H9 (cell line): ENCODE results near the gene IRAK1. TPM values are rescaled to one million over a fixed set of nuclear protein-coding genes. Genes with fewer than 3 reads are reported as not detected.

Source experiments
- DNase-seq: peaks from one replicate; pipeline ENCODE4 v3.0.0-alpha.2; 2017
- H2AFZ ChIP-seq: one replicate; pipeline ENCODE4 v1.6.1; 2013; ENCODE audit warnings: mild to moderate bottlenecking, low read length, control low read depth, moderate library complexity
- H2AK5ac ChIP-seq: 2 replicates; pipeline ENCODE4 v1.6.1; 2013; ENCODE audit warnings: low read length, control low read depth, mixed read lengths; ENCODE audit not compliant: insufficient read length
- H2BK120ac ChIP-seq: one replicate; pipeline ENCODE4 v1.6.1; 2013; ENCODE audit warnings: low read depth, mild to moderate bottlenecking, low read length, control low read depth, inconsistent platforms; ENCODE audit not compliant: poor library complexity, severe bottlenecking
- H2BK12ac ChIP-seq: 2 replicates; pipeline ENCODE4 v1.6.1; 2013; ENCODE audit warnings: low read length, control low read depth, mixed read lengths, low read depth; ENCODE audit not compliant: insufficient read length
- H2BK15ac ChIP-seq: 2 replicates; pipeline ENCODE4 v1.6.1; 2013; ENCODE audit warnings: low read depth, low read length, control low read depth
- H2BK20ac ChIP-seq: one replicate; pipeline ENCODE4 v1.6.1; 2013; ENCODE audit warnings: low read depth, mild to moderate bottlenecking, low read length, control low read depth, inconsistent platforms; ENCODE audit not compliant: poor library complexity, severe bottlenecking
- H2BK5ac ChIP-seq: 2 replicates; pipeline ENCODE4 v1.6.1; 2013; ENCODE audit warnings: low read length, control low read depth, mixed read lengths; ENCODE audit not compliant: insufficient read length
- H3K14ac ChIP-seq: 2 replicates; pipeline ENCODE4 v1.6.1; 2013; ENCODE audit warnings: low read length, control low read depth; ENCODE audit not compliant: insufficient read depth
- H3K18ac ChIP-seq: 2 replicates; pipeline ENCODE4 v1.6.1; 2013; ENCODE audit warnings: low read depth, mild to moderate bottlenecking, mixed read lengths, low read length, control low read depth; ENCODE audit not compliant: insufficient read length
- H3K23ac ChIP-seq: 2 replicates; pipeline ENCODE4 v1.6.1; 2013; ENCODE audit warnings: low read length, control low read depth, mixed read lengths, low read depth; ENCODE audit not compliant: insufficient read length
- H3K23me2 ChIP-seq: 2 replicates; pipeline ENCODE4 v1.6.1; 2013; ENCODE audit warnings: low read depth, mild to moderate bottlenecking, mixed read lengths, low read length, control low read depth; ENCODE audit not compliant: insufficient read length, poor library complexity, severe bottlenecking
- H3K27ac ChIP-seq: 2 replicates; pipeline ENCODE4 v1.5.1; 2013; ENCODE audit warnings: low read length, control low read depth, mixed read lengths, low read depth; ENCODE audit not compliant: insufficient read length
- H3K27me3 ChIP-seq: 2 replicates; pipeline ENCODE4 v1.6.1; 2013; ENCODE audit warnings: low read length, control low read depth, inconsistent platforms; ENCODE audit not compliant: insufficient read depth
- H3K4ac ChIP-seq: 2 replicates; pipeline ENCODE4 v1.6.1; 2013; ENCODE audit warnings: low read depth, mild to moderate bottlenecking, control low read depth, inconsistent platforms, low read length, moderate library complexity
- H3K4me1 ChIP-seq: 2 replicates; pipeline ENCODE4 v1.6.1; 2013; ENCODE audit warnings: low read length, control low read depth, inconsistent platforms; ENCODE audit not compliant: insufficient read depth
- H3K4me2 ChIP-seq: 2 replicates; pipeline ENCODE4 v1.6.1; 2013; ENCODE audit warnings: low read length, control low read depth, mixed read lengths; ENCODE audit not compliant: insufficient read length, insufficient read depth
- H3K56ac ChIP-seq: 2 replicates; pipeline ENCODE4 v1.6.1; 2013; ENCODE audit warnings: low read depth, mild to moderate bottlenecking, mixed read lengths, low read length, control low read depth; ENCODE audit not compliant: insufficient read length
- H3K79me1 ChIP-seq: 2 replicates; pipeline ENCODE4 v1.6.1; 2013; ENCODE audit warnings: low read depth, mild to moderate bottlenecking, moderate library complexity, low read length, control low read depth, inconsistent platforms; ENCODE audit not compliant: insufficient read depth, poor library complexity, severe bottlenecking
- H3K79me2 ChIP-seq: 2 replicates; pipeline ENCODE4 v1.6.1; 2013; ENCODE audit warnings: low read length, control low read depth, inconsistent platforms; ENCODE audit not compliant: insufficient read depth
- H3K9ac ChIP-seq: 2 replicates; pipeline ENCODE4 v1.6.1; 2013; ENCODE audit warnings: low read length, control low read depth, mixed read lengths; ENCODE audit not compliant: insufficient read length; ENCODE audit errors: extremely low read depth
- H3K9me3 ChIP-seq: one replicate; pipeline ENCODE4 v1.6.1; 2013; ENCODE audit warnings: low read depth, low read length, inconsistent platforms; ENCODE audit not compliant: control insufficient read depth
- H3T11ph ChIP-seq: one replicate; pipeline ENCODE4 v1.6.1; 2013; ENCODE audit warnings: mild to moderate bottlenecking, low read length, control low read depth, inconsistent platforms
- H4K20me1 ChIP-seq: one replicate; pipeline ENCODE4 v1.6.1; 2013; ENCODE audit not compliant: control insufficient read depth, insufficient read length, insufficient read depth
- H4K5ac ChIP-seq: 2 replicates; pipeline ENCODE4 v1.6.1; 2013; ENCODE audit warnings: low read depth, mild to moderate bottlenecking, mixed read lengths, low read length, control low read depth; ENCODE audit not compliant: insufficient read length
- H4K8ac ChIP-seq: replicated peaks from 2 replicates; pipeline ENCODE4 v1.6.1; 2013; ENCODE audit warnings: low read length, control low read depth, mixed read lengths, low read depth; ENCODE audit not compliant: insufficient read length
- H4K91ac ChIP-seq: 2 replicates; pipeline ENCODE4 v1.6.1; 2013; ENCODE audit warnings: low read depth, mild to moderate bottlenecking, moderate library complexity, mixed read lengths, low read length, control low read depth; ENCODE audit not compliant: insufficient read length
- H3K27ac Mint-ChIP-seq, 3 experiments: 2 replicates in 2 of 3; 3 replicates in 1 of 3; pipeline ENCODE4 v1.8.0; 2020 to 2021; ENCODE audit warnings: mixed read lengths in 3 of 3, mild to moderate bottlenecking in 1 of 3, moderate library complexity in 1 of 3
- H3K27me3 Mint-ChIP-seq: 2 replicates; pipeline ENCODE4 v1.8.0; 2021; ENCODE audit warnings: low read depth, mild to moderate bottlenecking, moderate library complexity, mixed read lengths
- H3K36me3 Mint-ChIP-seq, 3 experiments: 2 replicates in 2 of 3; 3 replicates in 1 of 3; pipeline ENCODE4 v1.8.0; 2020 to 2021; ENCODE audit warnings: low read depth in 3 of 3, mixed read lengths in 3 of 3; ENCODE audit not compliant: insufficient read depth in 1 of 3
- H3K4me1 Mint-ChIP-seq, 2 experiments: 2 replicates each; pipeline ENCODE4 v1.8.0; 2020; ENCODE audit warnings: mixed read lengths in 2 of 2
- H3K4me3 Mint-ChIP-seq, 2 experiments: 2 replicates in 1 of 2; 3 replicates in 1 of 2; pipeline ENCODE4 v1.8.0; 2020 to 2021; ENCODE audit warnings: mild to moderate bottlenecking in 2 of 2, mixed read lengths in 2 of 2, moderate library complexity in 1 of 2
- H3K9me3 Mint-ChIP-seq, 2 experiments: 2 replicates in 1 of 2; 3 replicates in 1 of 2; pipeline ENCODE4 v1.8.0; 2020; ENCODE audit warnings: mild to moderate bottlenecking in 2 of 2, mixed read lengths in 2 of 2, moderate library complexity in 1 of 2
- CTCF ChIP-seq: fragments of 200-600 bp; sonication (generic); conservative IDR thresholded peaks from 3 replicates; pipeline ENCODE4 v1.8.0; 2021; ENCODE audit warnings: antibody characterized with exemption, mild to moderate bottlenecking
- WGBS: extraction: QIAGEN DNeasy Blood & Tissue Kit; methylation state at CpG from one replicate; pipeline ENCODE4 v1.1.7; 2013; ENCODE audit warnings: missing lambda C conversion rate, low lambda C conversion rate, mixed read lengths; ENCODE audit not compliant: insufficient read length; ENCODE audit errors: extremely low coverage; 5-methylcytosine and 5-hydroxymethylcytosine counted together
- total RNA-seq: library from RNA; stranded (reverse); gene quantifications from 2 replicates; pipeline ENCODE4 v1.2.1, GENCODE V29; 2021

Gene IRAK1
- total RNA-seq, 1 experiment from 2014 or later: 98.4 TPM

- Histone ChIP-seq H3K23ac (no peak overlapping the region), H4K20me1 (no peaks in the 10 kb centered on the region)
These were observed 45.1 kb upstream of the IRAK1 start for GRCh38 chrX:154064637-154065435.

More at GRCh38 chrX:154064637-154065435, 45.1 kb upstream of the IRAK1 start:
- Histone ChIP-seq H2BK12ac (no peak overlapping the region), H3K79me2 (0 out of 2 replicates have a peak, but pooled peaks cover 2% of the 10 kb centered on the region), H2AFZ (no peak overlapping the region), H3K27ac (no peak overlapping the region), H3K4ac (no peak overlapping the region), H3K9me3 (peaks cover 38% of the 10 kb centered on the region), H3K18ac (no peak overlapping the region), H2BK20ac (no peak overlapping the region), H3K14ac (no peak overlapping the region), H3T11ph (no peak overlapping the region), H4K8ac (no peak overlapping the region), H3K23me2 (no peaks in the 10 kb centered on the region), H4K5ac (no peak overlapping the region), H3K4me1 (no peaks in the 10 kb centered on the region), H3K56ac (no peak overlapping the region), H2BK15ac (no peak overlapping the region), H3K27me3 (no peaks in the 10 kb centered on the region), H3K79me1 (no peaks in the 10 kb centered on the region), H2AK5ac (no peak overlapping the region), H2BK5ac (no peak overlapping the region), H4K91ac (no peak overlapping the region), H3K9ac (no peak overlapping the region), H3K4me2 (no peak overlapping the region), H2BK120ac (no peak overlapping the region)
- H3K4me3 Mint-ChIP-seq: no peak overlapping the region
- peaks cover 5 to 17% (median 11%) of the 10 kb centered on the region in 3 experiments; a peak in 6 of 7 replicates for H3K36me3 Mint-ChIP-seq
- no CpG with 5 or more reads among the region's 9 CpGs for WGBS
- peaks cover 4% of the 10 kb centered on the region; the same call in 1 of the 2 replicates for H3K27me3 Mint-ChIP-seq
- H3K9me3 Mint-ChIP-seq: peaks cover 60 to 69% of the 10 kb centered on the region in 2 experiments
- DNase-seq: no peak
- H3K4me1 Mint-ChIP-seq: peaks cover 7 to 23% of the 10 kb centered on the region in 2 experiments
- no peak for TF ChIP-seq CTCF
- H3K27ac Mint-ChIP-seq: no peak overlapping the region; a peak in 1 of 7 replicates
